ENCODE measurements around the gene VWA8.

The VWA8 gene

DNA sequence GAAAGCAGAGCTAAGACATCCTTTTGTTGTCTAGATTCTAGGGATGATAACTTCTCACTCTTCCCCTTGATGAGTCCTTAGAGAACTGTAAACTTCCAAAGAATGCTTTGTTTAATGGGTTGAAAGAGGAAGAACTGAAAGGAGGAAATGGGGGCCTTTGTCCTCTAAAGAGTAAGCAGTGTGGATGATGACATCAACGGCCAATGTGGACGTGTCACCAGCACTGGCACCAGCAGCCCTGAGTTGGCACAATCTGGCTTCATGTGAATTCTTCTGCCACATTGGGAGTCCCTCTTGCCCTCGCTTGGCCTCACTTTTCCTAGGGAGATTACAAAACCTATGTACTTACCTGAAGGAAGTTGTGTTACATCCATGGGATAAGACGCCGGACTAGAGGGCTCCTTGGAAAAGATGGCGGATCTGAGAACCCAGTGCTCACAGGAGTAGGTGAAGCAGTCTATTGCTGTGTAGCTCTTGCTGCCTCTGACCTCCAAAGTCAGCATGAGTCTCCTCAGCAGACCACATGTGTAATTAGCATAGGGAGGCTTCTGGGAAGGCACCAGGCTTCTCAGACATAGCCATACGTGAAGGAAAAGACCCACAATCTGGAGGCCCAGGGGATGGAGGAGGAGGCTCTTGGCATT is 440.8 kb downstream of the VWA8 start:
- TF ChIP-seq, protein P1, sequence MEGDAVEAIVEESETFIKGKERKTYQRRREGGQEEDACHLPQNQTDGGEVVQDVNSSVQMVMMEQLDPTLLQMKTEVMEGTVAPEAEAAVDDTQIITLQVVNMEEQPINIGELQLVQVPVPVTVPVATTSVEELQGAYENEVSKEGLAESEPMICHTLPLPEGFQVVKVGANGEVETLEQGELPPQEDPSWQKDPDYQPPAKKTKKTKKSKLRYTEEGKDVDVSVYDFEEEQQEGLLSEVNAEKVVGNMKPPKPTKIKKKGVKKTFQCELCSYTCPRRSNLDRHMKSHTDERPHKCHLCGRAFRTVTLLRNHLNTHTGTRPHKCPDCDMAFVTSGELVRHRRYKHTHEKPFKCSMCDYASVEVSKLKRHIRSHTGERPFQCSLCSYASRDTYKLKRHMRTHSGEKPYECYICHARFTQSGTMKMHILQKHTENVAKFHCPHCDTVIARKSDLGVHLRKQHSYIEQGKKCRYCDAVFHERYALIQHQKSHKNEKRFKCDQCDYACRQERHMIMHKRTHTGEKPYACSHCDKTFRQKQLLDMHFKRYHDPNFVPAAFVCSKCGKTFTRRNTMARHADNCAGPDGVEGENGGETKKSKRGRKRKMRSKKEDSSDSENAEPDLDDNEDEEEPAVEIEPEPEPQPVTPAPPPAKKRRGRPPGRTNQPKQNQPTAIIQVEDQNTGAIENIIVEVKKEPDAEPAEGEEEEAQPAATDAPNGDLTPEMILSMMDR (IDR thresholded peaks at IDR 0.05): no peak
